ENCODE measurements around the gene UBQLN4. TPM values are rescaled to one million over a fixed set of nuclear protein-coding genes. Genes with fewer than 3 reads are reported as not detected.
A peak's percentile ranks its signal among the peaks of the same experiment; 100 is the strongest.

Gene UBQLN4
- total and polyA plus RNA-seq, 9 of the 15 experiments (the other 6 are each of a cell fraction or from before 2014, with no cell fraction given) = 13.5 to 65.5 (median 37.0) TPM

GRCh38 chr1:155996166-155996565 lies 57.4 kb downstream of the UBQLN4 start:
- WGBS (ENCODE audit: insufficient coverage, low coverage, missing lambda C conversion rate) = 0% methylated on average over 2 of the region's 2 CpGs
- intact Hi-C loops (cut with micrococcal nuclease) (no loop called here), in situ Hi-C loops (cut with MboI) (no loop called here)
- H3K4me3 ChIP-seq = no peak overlapping the region
- no peaks in the 10 kb centered on the region for H3K27me3 ChIP-seq (ENCODE audit: control insufficient read depth in 2 of 2, insufficient read depth in 2 of 2, low read length in 2 of 2)
- peaks cover 6% of the 10 kb centered on the region in 2 experiments for H3K4me1 ChIP-seq (replicated peaks in 1 of 2; ENCODE audit: control insufficient read depth in 2 of 2, insufficient read depth in 2 of 2, low read length in 2 of 2)
- ChIA-PET CTCF (ENCODE audit: low intra/inter-chr PET ratio) (no interaction called here), POLR2A (interaction anchor here (0.9 to 1.6 kb wide), 3 partner anchors 12 to 61 kb away, joined by 3 to 8 read pairs (median 4); partner anchors contain the start of gene KHDC4)
- H4K20me1 ChIP-seq (replicated peaks; ENCODE audit: control insufficient read depth, insufficient read depth, low read length) = no peaks in the 10 kb centered on the region
- H3K9me1 ChIP-seq (ENCODE audit: control insufficient read depth, insufficient read depth, low read length) = no peaks in the 10 kb centered on the region
- H3K9ac ChIP-seq (ENCODE audit: insufficient read depth in 1 of 2, low read depth in 2 of 2, low read length in 2 of 2) = peak overlapping the region in 1 of 2 experiments; percentile 13; a peak in 1 of 4 replicates
- DNase-seq (ENCODE audit: extremely low read depth in 1 of 4, low spot score in 3 of 4) (no peak), ATAC-seq (no peak), FAIRE-seq (no peak)
- no peaks in the 10 kb centered on the region for H3K79me2 ChIP-seq (ENCODE audit: control insufficient read depth, insufficient read depth, low read length)
- no peaks in the 10 kb centered on the region for H3K9me3 ChIP-seq (replicated peaks; ENCODE audit: control insufficient read depth, insufficient read depth, low read depth, low read length)
- H2AFZ ChIP-seq (ENCODE audit: low read depth, low read length) = no peak overlapping the region
- H3K36me3 ChIP-seq (ENCODE audit: control insufficient read depth, insufficient read depth, low read length) = no peaks in the 10 kb centered on the region
- H3K4me2 ChIP-seq (ENCODE audit: insufficient read depth, low read length) = no peak overlapping the region
- no peak overlapping the region for H3K27ac ChIP-seq (ENCODE audit: extremely low read depth, low read depth, low read length)
- TF ChIP-seq NEUROD1 (IDR thresholded peaks at IDR 0.05; ENCODE audit: borderline replicate concordance, low read depth, low read length, partially characterized antibody) (no peak), NKRF (IDR thresholded peaks at IDR 0.05; ENCODE audit: borderline replicate concordance) (no peak), MXD1 (CRISPR knock-in tag; IDR thresholded peaks at IDR 0.05; ENCODE audit: borderline replicate concordance, poor library complexity, severe bottlenecking) (no peak), TCF3 (CRISPR knock-in tag; IDR thresholded peaks at IDR 0.05) (no peak), ZNF586 (CRISPR knock-in tag; conservative IDR thresholded peaks at IDR 0.05) (no peak), MGA (IDR thresholded peaks at IDR 0.05) (no peak), ZNF23 (CRISPR knock-in tag; IDR thresholded peaks at IDR 0.05) (no peak)
- no TSS peak for BruUV-seq (replicated peaks)
